Endothelial cell of umbilical vein (primary cell): Measurements from ENCODE around the gene NEURL2. TPM values are rescaled to one million over a fixed set of nuclear protein-coding genes. Genes with fewer than 3 reads are reported as not detected.

Source experiments
- BruUV-seq: library from RNA; stranded (reverse); fragments of 400-500 nt; replicated peaks from 2 replicates; lab custom pipeline; 2021; lab: Mats Ljungman, UMichigan
- CTCF ChIA-PET: fragments of 300-600, 350-600 bp; sonication (Branson Sonifier 250); formaldehyde crosslinking; loops from one replicate; lab custom pipeline; 2021; ENCODE audit warnings: antibody characterized with exemption, inconsistent platforms; lab: Charles Lee
- POLR2A ChIA-PET: fragments of 300-600, 350-600 bp; sonication (Branson Sonifier 250); formaldehyde crosslinking; loops from one replicate; lab custom pipeline; 2021; ENCODE audit warnings: antibody characterized with exemption, inconsistent platforms; lab: Charles Lee
- DNase-seq: peaks from one replicate; pipeline ENCODE4 v3.0.0-alpha.2; 2011; ENCODE audit warnings: low read depth, low spot score
- FAIRE-seq: peaks from 2 replicates; lab custom pipeline; 2011; peaks lifted over from hg19 to GRCh38; lab: Jason Lieb, UNC
- H2AFZ ChIP-seq: 2 replicates; pipeline ENCODE4 v1.6.0; 2012; ENCODE audit warnings: low read depth, low read length, control low read depth, inconsistent platforms
- H3K27ac ChIP-seq: 2 replicates; pipeline ENCODE4 v1.5.1; 2011; ENCODE audit warnings: low read depth, mild to moderate bottlenecking, control low read depth, low read length, moderate library complexity; ENCODE audit not compliant: insufficient read depth
- H3K27me3 ChIP-seq, 2 experiments: 2 replicates each; pipeline versions ENCODE4 v1.6.0 to v1.6.1; 2011; ENCODE audit warnings: low read length in 2 of 2, mixed read lengths in 1 of 2; ENCODE audit not compliant: control insufficient read depth in 2 of 2, insufficient read depth in 2 of 2
- H3K36me3 ChIP-seq, 2 experiments: 2 replicates in 1 of 2; 3 replicates in 1 of 2; pipeline ENCODE4 v1.5.1; 2011; ENCODE audit warnings: low read length in 2 of 2, mild to moderate bottlenecking in 1 of 2, moderate library complexity in 1 of 2; ENCODE audit not compliant: control insufficient read depth in 2 of 2, insufficient read depth in 2 of 2; ENCODE audit errors: extremely low read depth in 1 of 2
- H3K4me1 ChIP-seq: 3 replicates; pipeline ENCODE4 v1.5.1; 2011; ENCODE audit warnings: mild to moderate bottlenecking, low read length; ENCODE audit not compliant: control insufficient read depth, insufficient read depth; ENCODE audit errors: extremely low read depth
- H3K4me2 ChIP-seq: 2 replicates; pipeline ENCODE4 v1.6.1; 2011; ENCODE audit warnings: low read length, control low read depth, mixed read lengths; ENCODE audit not compliant: insufficient read depth
- H3K4me3 ChIP-seq, 3 experiments: fragments of 200-600 bp in 1 of 3; sonication (generic), shearing (Covaris generic) in 1 of 3; replicated peaks in 1 of 3; 2 replicates each; pipeline ENCODE4 v1.5.1; 2011 to 2016; ENCODE audit warnings: control low read depth in 3 of 3, low read length in 3 of 3, mild to moderate bottlenecking in 2 of 3, inconsistent platforms in 1 of 3, low read depth in 1 of 3, moderate library complexity in 1 of 3; ENCODE audit not compliant: insufficient read depth in 1 of 3
- H3K79me2 ChIP-seq: 2 replicates; pipeline ENCODE4 v1.6.0; 2012; ENCODE audit warnings: low read length, inconsistent platforms; ENCODE audit not compliant: control insufficient read depth, insufficient read depth
- H3K9ac ChIP-seq: replicated peaks from 2 replicates; pipeline ENCODE3; 2011; ENCODE audit warnings: low read length, control low read depth; ENCODE audit not compliant: insufficient read depth; ENCODE audit errors: extremely low read depth
- H3K9me1 ChIP-seq: replicated peaks from 3 replicates; pipeline ENCODE4 v1.6.0; 2011; ENCODE audit warnings: mild to moderate bottlenecking, low read length; ENCODE audit not compliant: control insufficient read depth, insufficient read depth; ENCODE audit errors: extremely low read depth
- H3K9me3 ChIP-seq: replicated peaks from 2 replicates; pipeline ENCODE4 v1.5.1; 2012; ENCODE audit warnings: low read length, inconsistent platforms; ENCODE audit not compliant: control insufficient read depth, insufficient read depth
- H4K20me1 ChIP-seq: replicated peaks from 2 replicates; pipeline ENCODE3; 2011; ENCODE audit warnings: mild to moderate bottlenecking, low read length; ENCODE audit not compliant: control insufficient read depth, insufficient read depth; ENCODE audit errors: extremely low read depth
- CTCF ChIP-seq, 2 donors: IDR thresholded peaks; 1 replicate in 1 of 2; 2 replicates in 1 of 2; pipeline ENCODE4 v1.5.1; 2011; ENCODE audit warnings: low read length in 2 of 2, mild to moderate bottlenecking in 2 of 2, moderate library complexity in 2 of 2, control low read depth in 1 of 2, inconsistent platforms in 1 of 2, low read depth in 1 of 2; ENCODE audit not compliant: insufficient read depth in 1 of 2; ENCODE audit errors: extremely low read depth in 1 of 2
- EZH2 ChIP-seq: IDR thresholded peaks from 2 replicates; pipeline ENCODE4 v1.6.1; 2012; ENCODE audit warnings: borderline replicate concordance, low read depth, mild to moderate bottlenecking, moderate library complexity, low read length, inconsistent platforms; ENCODE audit not compliant: severe bottlenecking
- FOS ChIP-seq: IDR thresholded peaks from 2 replicates; pipeline ENCODE4 v1.6.1; 2011; ENCODE audit warnings: mild to moderate bottlenecking, low read length, moderate library complexity, borderline replicate concordance; ENCODE audit not compliant: insufficient read depth
- MAX ChIP-seq: IDR thresholded peaks from 2 replicates; pipeline ENCODE4 v1.6.1; 2011; ENCODE audit not compliant: insufficient read depth, insufficient read length
- POLR2AphosphoS5 ChIP-seq: IDR thresholded peaks from 2 replicates; pipeline ENCODE4 v1.6.1; 2012; ENCODE audit warnings: low read depth, mild to moderate bottlenecking, control low read depth, low read length, moderate library complexity; ENCODE audit not compliant: insufficient read depth
- dilution Hi-C: fragments of 300-500 bp; cut with MboI; formaldehyde crosslinking; loops from one replicate; pipeline ENCODE4 v1.15.0; 2019; ENCODE audit warnings: low sequenced_read_pairs; ENCODE audit not compliant: extremely low pct_ligation_motif_present
- intact Hi-C: fragments of 100-400 bp; cut with micrococcal nuclease; formaldehyde crosslinking; loops from one replicate; pipeline ENCODE4 v1.10.0; 2022
- polyA plus RNA-seq, 4 experiments: library from polyadenylated mRNA; depleted of rRNA in 3 of 4; stranded (reverse) in 3 of 4; unstranded in 1 of 4; fragments of >200 nt; gene quantifications; 2 replicates each; pipeline versions ENCODE4 v1.2.1 to v1.2.3, GENCODE V29; 2011 to 2012; ENCODE audit warnings: missing spikeins in 1 of 4
- total RNA-seq: library from RNA; stranded (reverse); gene quantifications from 2 replicates; pipeline ENCODE4 v1.2.3, GENCODE V29; 2021

The NEURL2 gene
- total and polyA plus RNA-seq, 2 donors (not counting 3 experiments of a cell fraction or from before 2014, with no cell fraction given) = 2.8 to 5.4 TPM

- no peak for FAIRE-seq
- TF ChIP-seq CTCF (IDR thresholded peaks at IDR 0.05; ENCODE audit: extremely low read depth in 1 of 2, insufficient read depth in 1 of 2, low read depth in 1 of 2, low read length in 2 of 2) = no peak
- TF ChIP-seq EZH2 = no peak
- no peak for TF ChIP-seq MAX
- no peak for TF ChIP-seq POLR2AphosphoS5
- TF ChIP-seq FOS = no peak
- H3K27me3 ChIP-seq = no peaks in the 10 kb centered on the region
Measured at GRCh38 chr20:45904583-45905504, 13.8 kb upstream of the NEURL2 start.

More at GRCh38 chr20:45904583-45905504, 13.8 kb upstream of the NEURL2 start:
- no peaks in the 10 kb centered on the region for H3K9me3 ChIP-seq
- BruUV-seq = no TSS peak
- intact Hi-C loops = no loop called here
- dilution Hi-C loops = no loop called here
- no peak overlapping the region for H3K27ac ChIP-seq
- POLR2A ChIA-PET = no interaction called here
- DNase-seq = no peak
- no peak overlapping the region for H2AFZ ChIP-seq
- H3K4me2 ChIP-seq = no peak overlapping the region
- no peak overlapping the region for H3K4me3 ChIP-seq
- no peak overlapping the region for H3K9ac ChIP-seq
- peaks cover 0 to 18% of the 10 kb centered on the region in 2 experiments for H3K36me3 ChIP-seq
- H3K9me1 ChIP-seq = no peaks in the 10 kb centered on the region
- CTCF ChIA-PET = interaction anchor here (1.7 kb wide), 1 partner anchor 14 kb away, joined by 8 read pairs; the partner anchor contains the start of genes CTSA and NEURL2
- H4K20me1 ChIP-seq = no peaks in the 10 kb centered on the region
- no peaks in the 10 kb centered on the region for H3K79me2 ChIP-seq
- H3K4me1 ChIP-seq = peaks cover under 1% of the 10 kb centered on the region
